OCI-LY1 (cell line): ENCODE data around the gene TCF4.

Experiments used
- H2AFZ ChIP-seq: fragments of 200-600 bp; sonication (generic), shearing (Covaris generic); 2 replicates; pipeline ENCODE4 v1.6.0; 2014; ENCODE audit warnings: antibody characterized with exemption, mild to moderate bottlenecking, low read length
- H3F3A ChIP-seq: fragments of 200-600 bp; sonication (generic), shearing (Covaris generic); 2 replicates; pipeline ENCODE4 v1.6.0; 2014; ENCODE audit warnings: mild to moderate bottlenecking, antibody characterized with exemption, low read length, moderate library complexity; ENCODE audit not compliant: insufficient read depth
- H3K27ac ChIP-seq: fragments of 200-600 bp; sonication (generic); 2 replicates; pipeline ENCODE4 v1.5.1; 2014; ENCODE audit warnings: low read length, mixed run types, mild to moderate bottlenecking, low read depth; ENCODE audit not compliant: poor library complexity, severe bottlenecking
- H3K27me3 ChIP-seq: fragments of 200-600 bp; sonication (generic); 2 replicates; pipeline ENCODE4 v1.6.0; 2014; ENCODE audit warnings: antibody characterized with exemption, mild to moderate bottlenecking, low read length, moderate library complexity; ENCODE audit not compliant: insufficient read depth
- H3K36me3 ChIP-seq: fragments of 200-600 bp; sonication (generic); 2 replicates; pipeline ENCODE4 v1.6.1; 2014; ENCODE audit warnings: mild to moderate bottlenecking, antibody characterized with exemption, low read length, moderate library complexity, mixed read lengths; ENCODE audit not compliant: insufficient read depth
- H3K4me1 ChIP-seq: fragments of 200-600 bp; sonication (generic); 2 replicates; pipeline ENCODE4 v1.5.1; 2014; ENCODE audit warnings: mild to moderate bottlenecking, low read length, moderate library complexity; ENCODE audit not compliant: insufficient read depth, severe bottlenecking
- H3K4me2 ChIP-seq: fragments of 200-600 bp; sonication (generic), shearing (Covaris generic); 2 replicates; pipeline ENCODE4 v1.6.1; 2014; ENCODE audit warnings: low read length
- H3K4me3 ChIP-seq: fragments of 200-600 bp; sonication (generic); 2 replicates; pipeline ENCODE4 v1.5.1; 2014; ENCODE audit warnings: low read length, low read depth, mild to moderate bottlenecking, mixed read lengths; ENCODE audit not compliant: poor library complexity, severe bottlenecking
- H3K79me2 ChIP-seq: fragments of 200-600 bp; shearing (Covaris generic); 2 replicates; pipeline ENCODE4 v1.6.1; 2016; ENCODE audit warnings: mixed run types, low read length, mixed read lengths; ENCODE audit not compliant: insufficient read depth
- H3K9ac ChIP-seq: fragments of 200-600 bp; sonication (generic), shearing (Covaris generic); 2 replicates; pipeline ENCODE4 v1.6.1; 2014; ENCODE audit warnings: mild to moderate bottlenecking, low read length, mixed read lengths
- H3K9me2 ChIP-seq: fragments of 200-600 bp; sonication (generic), shearing (Covaris generic); 2 replicates; pipeline ENCODE4 v1.6.1; 2014; ENCODE audit warnings: low read depth, mild to moderate bottlenecking, low read length, mixed read lengths
- H3K9me3 ChIP-seq: fragments of 200-600 bp; shearing (Covaris generic); 2 replicates; pipeline ENCODE4 v1.6.1; 2014; ENCODE audit warnings: low read length, mixed read lengths
- H4K20me1 ChIP-seq: fragments of 200-600 bp; sonication (generic), shearing (Covaris generic); 2 replicates; pipeline ENCODE4 v1.6.0; 2016; ENCODE audit warnings: mild to moderate bottlenecking, low read length; ENCODE audit not compliant: insufficient read depth
- EZH2 ChIP-seq: fragments of 200-600 bp; sonication (generic), shearing (Covaris generic); IDR thresholded peaks from 2 replicates; pipeline ENCODE4 v1.8.0; 2017; ENCODE audit warnings: borderline replicate concordance, mixed run types, mild to moderate bottlenecking, antibody characterized with exemption, low read length, moderate library complexity, mixed read lengths
- TF ChIP-seq, protein P1 (sequence below): fragments of 200-600 bp; sonication (generic), shearing (Covaris generic); IDR thresholded peaks from 2 replicates; pipeline ENCODE4 v1.5.1; 2017; ENCODE audit warnings: mild to moderate bottlenecking, antibody characterized with exemption, low read length, moderate library complexity, mixed read lengths

TCF4 gene

DNA sequence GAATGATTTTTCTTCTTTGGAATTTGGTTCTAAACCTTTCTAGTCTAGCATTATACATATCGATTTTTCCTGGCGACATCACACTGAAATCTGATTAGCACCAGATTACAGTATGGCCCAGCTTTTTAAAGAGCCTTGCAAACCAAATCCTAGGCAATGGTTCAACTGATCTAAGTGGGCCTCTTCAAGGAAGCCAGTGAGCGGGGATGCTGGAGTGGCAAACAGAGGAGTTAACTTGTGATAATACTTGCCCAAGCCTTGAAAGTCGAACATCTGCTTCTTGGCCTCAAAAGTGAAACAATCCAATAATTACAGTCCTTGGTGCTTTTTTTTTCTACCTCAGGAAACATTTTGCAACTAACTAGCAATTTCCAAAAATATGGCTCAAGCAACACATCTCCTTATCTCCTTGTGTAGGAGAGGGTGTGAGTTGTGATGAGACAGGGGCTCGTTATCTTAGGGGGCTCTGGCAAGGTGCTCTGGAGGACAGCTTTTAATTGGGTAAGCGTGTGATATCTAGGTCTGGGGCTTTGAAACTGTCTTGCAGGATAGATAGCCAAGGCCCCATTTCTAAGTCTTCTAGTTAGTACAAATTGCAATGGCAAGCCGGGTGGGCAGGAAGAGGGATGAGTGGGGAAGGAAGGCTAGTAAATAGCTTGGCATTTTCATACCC is 388.6 kb downstream of the TCF4 start:
- Histone ChIP-seq H3K9ac (no peak overlapping the region), H3K27ac (no peak overlapping the region), H3K4me1 (no peaks in the 10 kb centered on the region), H3K27me3 (no peaks in the 10 kb centered on the region), H3K4me2 (no peak overlapping the region), H3K9me2 (no peaks in the 10 kb centered on the region), H3F3A (no peaks in the 10 kb centered on the region), H4K20me1 (no peaks in the 10 kb centered on the region), H2AFZ (no peak overlapping the region), H3K36me3 (no peaks in the 10 kb centered on the region), H3K79me2 (no peaks in the 10 kb centered on the region), H3K9me3 (peaks cover 6% of the 10 kb centered on the region), H3K4me3 (no peak overlapping the region)
- TF ChIP-seq, protein P1, sequence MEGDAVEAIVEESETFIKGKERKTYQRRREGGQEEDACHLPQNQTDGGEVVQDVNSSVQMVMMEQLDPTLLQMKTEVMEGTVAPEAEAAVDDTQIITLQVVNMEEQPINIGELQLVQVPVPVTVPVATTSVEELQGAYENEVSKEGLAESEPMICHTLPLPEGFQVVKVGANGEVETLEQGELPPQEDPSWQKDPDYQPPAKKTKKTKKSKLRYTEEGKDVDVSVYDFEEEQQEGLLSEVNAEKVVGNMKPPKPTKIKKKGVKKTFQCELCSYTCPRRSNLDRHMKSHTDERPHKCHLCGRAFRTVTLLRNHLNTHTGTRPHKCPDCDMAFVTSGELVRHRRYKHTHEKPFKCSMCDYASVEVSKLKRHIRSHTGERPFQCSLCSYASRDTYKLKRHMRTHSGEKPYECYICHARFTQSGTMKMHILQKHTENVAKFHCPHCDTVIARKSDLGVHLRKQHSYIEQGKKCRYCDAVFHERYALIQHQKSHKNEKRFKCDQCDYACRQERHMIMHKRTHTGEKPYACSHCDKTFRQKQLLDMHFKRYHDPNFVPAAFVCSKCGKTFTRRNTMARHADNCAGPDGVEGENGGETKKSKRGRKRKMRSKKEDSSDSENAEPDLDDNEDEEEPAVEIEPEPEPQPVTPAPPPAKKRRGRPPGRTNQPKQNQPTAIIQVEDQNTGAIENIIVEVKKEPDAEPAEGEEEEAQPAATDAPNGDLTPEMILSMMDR = no peak
- TF ChIP-seq EZH2 = no peak

GRCh38 chr18:55195863-55196262 is 392.1 kb downstream of the TCF4 start:
- H3K79me2 ChIP-seq = no peaks in the 10 kb centered on the region
- H3K4me1 ChIP-seq = no peaks in the 10 kb centered on the region
- TF ChIP-seq, protein P1 = no peak
- TF ChIP-seq EZH2 = no peak
- no peaks in the 10 kb centered on the region for H3F3A ChIP-seq
- no peak overlapping the region for H3K27ac ChIP-seq
- no peak overlapping the region for H3K9ac ChIP-seq
- no peak overlapping the region for H3K4me2 ChIP-seq
- H3K27me3 ChIP-seq = no peaks in the 10 kb centered on the region
- H3K4me3 ChIP-seq = no peak overlapping the region
- H4K20me1 ChIP-seq = no peaks in the 10 kb centered on the region
- H2AFZ ChIP-seq = no peak overlapping the region
- H3K9me2 ChIP-seq = no peaks in the 10 kb centered on the region
- no peaks in the 10 kb centered on the region for H3K9me3 ChIP-seq
- H3K36me3 ChIP-seq = no peaks in the 10 kb centered on the region

GRCh38 chr18:55189972-55190371 is 398.0 kb downstream of the TCF4 start:
- H3K9me3 ChIP-seq = no peaks in the 10 kb centered on the region
- no peaks in the 10 kb centered on the region for H3K79me2 ChIP-seq
- no peak overlapping the region for H2AFZ ChIP-seq
- TF ChIP-seq EZH2 = no peak
- TF ChIP-seq, protein P1 = no peak
- no peaks in the 10 kb centered on the region for H3K36me3 ChIP-seq
- no peaks in the 10 kb centered on the region for H3K9me2 ChIP-seq
- H3K4me3 ChIP-seq = no peak overlapping the region
- no peak overlapping the region for H3K27ac ChIP-seq
- no peaks in the 10 kb centered on the region for H3K4me1 ChIP-seq
- H3K27me3 ChIP-seq = no peaks in the 10 kb centered on the region
- no peaks in the 10 kb centered on the region for H3F3A ChIP-seq
- no peaks in the 10 kb centered on the region for H4K20me1 ChIP-seq
- no peak overlapping the region for H3K9ac ChIP-seq
- no peak overlapping the region for H3K4me2 ChIP-seq
